ENCODE results near the gene THSD4.

The THSD4 gene

GRCh38 chr15:71538181-71538580, 422.9 kb downstream of the THSD4 start:
- Histone ChIP-seq H3K9ac (ENCODE audit: low read length) (no peak overlapping the region), H3K4me2 (ENCODE audit: low read depth, low read length) (no peak overlapping the region), H3K9me3 (replicated peaks; ENCODE audit: insufficient read depth, low read length) (no peaks in the 10 kb centered on the region), H3K9me2 (replicated peaks; ENCODE audit: insufficient read depth, low read length) (no peaks in the 10 kb centered on the region), H3K79me2 (ENCODE audit: low read length) (no peaks in the 10 kb centered on the region), H3F3A (ENCODE audit: insufficient read depth, low read length) (no peaks in the 10 kb centered on the region), H3K36me3 (replicated peaks; ENCODE audit: insufficient read depth, low read length) (no peaks in the 10 kb centered on the region), H3K4me1 (ENCODE audit: low read length) (no peaks in the 10 kb centered on the region), H3K27ac (ENCODE audit: low read length) (no peak overlapping the region), H3K4me3 (ENCODE audit: low read length) (no peak overlapping the region), H3K27me3 (replicated peaks; ENCODE audit: insufficient read depth, low read length) (no peaks in the 10 kb centered on the region), H4K20me1 (ENCODE audit: insufficient read depth, low read length) (no peaks in the 10 kb centered on the region), H2AFZ (ENCODE audit: low read length) (no peak overlapping the region)
- no peak for TF ChIP-seq EZH2phosphoT487 (IDR thresholded peaks at IDR 0.05; ENCODE audit: low read length)
- no peak for TF ChIP-seq EZH2 (optimal IDR thresholded peaks at IDR 0.05; ENCODE audit: low read depth, low read length)
- no peak for TF ChIP-seq CTCF (IDR thresholded peaks at IDR 0.05; ENCODE audit: low read length)
- no peak for DNase-seq

GRCh38 chr15:71541746-71542145, 426.5 kb downstream of the THSD4 start:
- H3K27ac ChIP-seq (ENCODE audit: low read length), result no peak overlapping the region
- H3K9ac ChIP-seq (ENCODE audit: low read length), result no peak overlapping the region
- DNase-seq, result no peak
- no peak overlapping the region for H3K4me2 ChIP-seq (ENCODE audit: low read depth, low read length)
- TF ChIP-seq EZH2phosphoT487 (IDR thresholded peaks at IDR 0.05; ENCODE audit: low read length) (no peak), CTCF (IDR thresholded peaks at IDR 0.05; ENCODE audit: low read length) (no peak), EZH2 (optimal IDR thresholded peaks at IDR 0.05; ENCODE audit: low read depth, low read length) (no peak)
- no peaks in the 10 kb centered on the region for H3K36me3 ChIP-seq (replicated peaks; ENCODE audit: insufficient read depth, low read length)
- no peak overlapping the region for H2AFZ ChIP-seq (ENCODE audit: low read length)
- H3K4me3 ChIP-seq (ENCODE audit: low read length), result no peak overlapping the region
- no peaks in the 10 kb centered on the region for H3K9me2 ChIP-seq (replicated peaks; ENCODE audit: insufficient read depth, low read length)
- no peaks in the 10 kb centered on the region for H3K79me2 ChIP-seq (ENCODE audit: low read length)
- H4K20me1 ChIP-seq (ENCODE audit: insufficient read depth, low read length), result no peaks in the 10 kb centered on the region
- H3K4me1 ChIP-seq (ENCODE audit: low read length), result no peaks in the 10 kb centered on the region
- no peaks in the 10 kb centered on the region for H3K27me3 ChIP-seq (replicated peaks; ENCODE audit: insufficient read depth, low read length)
- no peaks in the 10 kb centered on the region for H3F3A ChIP-seq (ENCODE audit: insufficient read depth, low read length)
- H3K9me3 ChIP-seq (replicated peaks; ENCODE audit: insufficient read depth, low read length), result no peaks in the 10 kb centered on the region

- Histone ChIP-seq H3K9ac (ENCODE audit: low read length) (no peak overlapping the region), H2AFZ (ENCODE audit: low read length) (no peak overlapping the region), H3K4me2 (ENCODE audit: low read depth, low read length) (no peak overlapping the region), H3K9me3 (replicated peaks; ENCODE audit: insufficient read depth, low read length) (no peaks in the 10 kb centered on the region), H3F3A (ENCODE audit: insufficient read depth, low read length) (no peaks in the 10 kb centered on the region), H3K4me3 (ENCODE audit: low read length) (no peak overlapping the region), H4K20me1 (ENCODE audit: insufficient read depth, low read length) (no peaks in the 10 kb centered on the region), H3K9me2 (replicated peaks; ENCODE audit: insufficient read depth, low read length) (no peaks in the 10 kb centered on the region), H3K27ac (ENCODE audit: low read length) (no peak overlapping the region), H3K36me3 (replicated peaks; ENCODE audit: insufficient read depth, low read length) (no peaks in the 10 kb centered on the region), H3K4me1 (ENCODE audit: low read length) (no peaks in the 10 kb centered on the region), H3K27me3 (replicated peaks; ENCODE audit: insufficient read depth, low read length) (no peaks in the 10 kb centered on the region), H3K79me2 (ENCODE audit: low read length) (no peaks in the 10 kb centered on the region)
- TF ChIP-seq CTCF (IDR thresholded peaks at IDR 0.05; ENCODE audit: low read length), result no peak
- TF ChIP-seq EZH2 (optimal IDR thresholded peaks at IDR 0.05; ENCODE audit: low read depth, low read length), result no peak
- no peak for TF ChIP-seq EZH2phosphoT487 (IDR thresholded peaks at IDR 0.05; ENCODE audit: low read length)
- DNase-seq, result no peak
Observed at GRCh38 chr15:71542836-71543235, 427.6 kb downstream of the THSD4 start.

All from MM.1S (cell line).